ENCODE data around the gene PLD6.
"Not testable (repeated sequence)": the region's sequence is repeated elsewhere in the genome, so short reads cannot be mapped to it uniquely, and the experiment has no call there.

PLD6 gene

DNA sequence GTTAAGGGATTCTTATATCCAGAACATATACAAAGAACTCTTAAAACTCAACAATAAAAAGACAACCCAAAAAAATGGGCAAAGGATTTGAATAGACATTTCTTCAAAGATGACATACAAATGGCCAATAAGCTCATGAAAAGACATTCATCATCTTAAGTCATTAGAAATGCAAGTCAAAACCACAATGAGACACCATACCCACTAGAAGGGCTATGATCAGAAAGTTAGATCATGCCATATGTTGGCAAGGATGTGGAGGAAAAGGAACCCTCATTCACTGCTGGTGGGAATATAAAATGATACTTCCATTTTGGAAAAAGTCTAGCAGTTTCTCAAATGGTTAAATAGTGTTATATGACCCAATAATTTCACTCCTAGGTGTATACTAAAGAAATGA lies 9.4 kb downstream of the PLD6 start:
- DNase-seq = no peak

DNA sequence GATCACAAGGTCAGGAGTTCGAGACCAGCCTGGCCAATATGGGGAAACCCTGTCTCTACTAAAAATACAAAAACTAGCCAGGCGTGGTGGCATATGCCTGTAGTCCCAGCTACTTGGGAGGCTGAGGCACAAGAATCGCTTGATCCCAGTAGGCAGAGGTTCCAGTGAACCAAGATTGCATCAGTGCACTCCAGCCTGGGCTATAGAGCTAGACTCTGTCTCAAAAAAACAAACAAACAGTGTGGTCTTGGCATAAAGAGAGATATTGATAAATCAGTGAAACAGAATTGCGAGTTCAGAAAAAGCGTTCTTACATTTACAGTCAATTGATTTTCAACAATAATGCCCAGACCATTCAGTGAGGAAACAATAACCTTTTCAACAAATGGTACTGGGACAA lies 10.7 kb downstream of the PLD6 start:
- DNase-seq = not testable (repeated sequence)

GRCh38 chr17:17191961-17192381 lies 14.2 kb downstream of the PLD6 start:
- no peak for DNase-seq

- DNase-seq = no peak
Measured at GRCh38 chr17:17191346-17191792, 14.8 kb downstream of the PLD6 start.

DNA sequence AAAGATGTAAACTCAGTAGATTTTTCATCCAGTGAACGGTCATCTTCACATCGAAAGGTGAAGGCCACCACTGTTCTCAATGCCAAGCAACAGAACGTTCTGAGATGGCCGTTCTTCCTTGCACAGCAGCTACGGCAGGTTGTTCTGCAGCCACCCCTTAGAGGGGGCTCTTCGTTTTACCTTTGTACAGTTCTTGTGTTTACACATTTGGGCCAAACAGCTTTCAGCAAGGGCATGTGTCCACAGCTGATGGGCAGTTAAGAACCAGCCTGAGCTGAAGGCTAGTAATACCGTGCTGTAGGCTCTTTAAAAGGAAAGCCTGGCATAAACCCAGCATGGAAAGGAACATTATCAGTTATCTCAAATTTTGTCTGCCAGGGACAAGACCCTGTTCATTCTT lies 15.9 kb downstream of the PLD6 start:
- DNase-seq = no peak

GRCh38 chr17:17189559-17189958 lies 16.6 kb downstream of the PLD6 start:
- DNase-seq = no peak

GRCh38 chr17:17188586-17188985 lies 17.5 kb downstream of the PLD6 start:
- no peak for DNase-seq

DNA sequence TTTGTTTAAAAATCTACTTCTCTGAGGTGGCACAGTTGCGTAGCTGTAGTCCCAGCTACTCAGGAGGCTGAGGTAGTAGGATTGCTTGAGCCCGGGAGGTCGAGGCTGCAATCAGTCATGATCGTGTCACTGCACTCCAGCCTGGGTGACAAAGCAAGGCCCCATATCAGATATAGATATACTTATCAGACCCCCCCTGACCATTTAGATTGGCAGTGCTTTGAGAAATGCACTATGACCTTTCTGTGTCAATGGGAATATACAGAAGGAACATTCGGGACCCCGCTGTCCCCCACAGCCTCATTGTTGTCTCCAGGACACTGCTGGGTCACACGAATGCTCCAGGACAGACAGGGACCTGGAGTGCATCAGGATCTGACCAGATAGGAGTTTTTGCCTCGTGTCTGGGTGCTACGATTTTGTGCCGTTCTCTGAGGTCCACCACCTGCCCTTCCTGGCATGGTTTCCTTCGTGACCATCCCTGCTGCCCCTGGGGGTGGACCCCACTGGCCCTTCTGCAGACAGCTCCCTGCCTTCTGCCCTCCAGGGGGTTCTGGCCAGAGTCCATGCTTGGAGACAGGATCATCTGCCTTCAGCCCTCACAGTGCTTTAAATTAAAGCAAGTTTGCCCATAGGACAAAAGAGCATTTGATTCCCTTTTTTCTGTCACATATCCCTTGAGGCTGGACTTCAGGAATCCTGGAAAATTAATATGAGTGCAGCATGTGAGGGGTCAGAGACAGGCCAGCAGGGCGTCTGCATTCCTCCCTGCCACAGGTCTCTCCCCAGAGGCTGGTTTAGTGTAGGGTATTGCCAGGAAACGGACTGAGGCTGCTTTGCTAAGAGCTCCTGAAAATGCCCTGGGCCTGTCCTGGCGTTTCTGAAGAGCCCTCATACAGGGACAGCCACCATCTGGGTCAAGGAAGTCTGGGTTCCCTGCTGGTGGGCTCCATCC lies 19.3 kb downstream of the PLD6 start:
- DNase-seq = no peak

DNA sequence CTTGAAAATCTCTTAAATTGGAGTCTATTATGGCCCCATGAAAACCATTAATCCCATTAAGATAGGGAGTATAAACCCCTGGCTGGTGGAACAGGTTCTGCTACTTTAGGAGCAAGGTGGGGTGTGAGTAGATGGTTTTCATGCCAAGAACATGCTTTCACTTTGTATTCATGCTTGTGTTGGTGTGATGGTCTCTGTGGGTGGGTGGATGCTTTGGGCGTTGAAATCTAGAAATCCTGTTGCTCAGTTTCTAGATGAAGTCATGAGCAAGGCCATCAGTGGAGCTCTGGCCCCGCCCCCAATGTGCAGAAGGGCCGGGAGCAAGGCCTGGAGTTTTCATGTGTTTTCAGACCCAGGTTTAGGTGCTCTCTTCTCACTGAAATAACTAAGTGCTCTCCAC lies 20.1 kb downstream of the PLD6 start:
- no peak for DNase-seq

DNA sequence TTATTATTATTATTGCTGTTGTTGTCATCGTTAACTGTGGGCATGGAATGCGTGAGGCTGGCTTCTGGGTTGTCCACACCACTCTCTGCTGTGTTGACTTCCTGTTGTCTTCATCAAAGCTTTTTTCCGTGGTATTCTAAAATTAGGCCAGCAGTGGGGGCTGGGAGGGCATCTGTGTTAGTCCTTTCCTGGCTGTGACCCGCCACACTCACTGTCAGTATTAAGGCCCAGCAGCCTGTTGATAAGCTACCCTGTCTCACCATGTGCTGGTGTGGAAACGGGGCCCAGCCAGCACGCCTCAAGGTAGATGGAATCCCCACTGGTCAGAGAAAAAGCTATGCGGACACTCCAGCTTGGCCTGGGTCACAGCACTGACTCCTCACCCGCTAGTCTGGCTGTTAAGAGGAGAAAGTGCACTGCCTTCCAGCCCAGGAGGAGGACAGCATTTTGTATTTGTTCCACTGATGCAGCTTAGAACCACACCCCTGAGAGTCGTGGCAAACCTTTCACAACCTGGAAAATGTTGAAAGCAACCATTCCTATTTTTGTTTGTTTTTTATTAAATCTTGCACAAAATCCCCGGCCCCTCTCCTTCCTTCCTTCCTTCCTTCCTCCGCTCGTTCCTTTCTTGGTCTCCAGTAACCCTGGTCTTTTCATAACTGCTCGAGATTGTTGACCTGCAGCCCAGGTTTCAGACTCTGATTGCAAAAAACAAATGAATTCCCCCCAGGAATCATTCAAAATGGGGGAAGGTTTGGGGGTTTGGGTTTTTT lies 21.0 kb downstream of the PLD6 start:
- DNase-seq = peak; percentile 19

GRCh38 chr17:17183744-17184143 lies 22.4 kb downstream of the PLD6 start:
- no peak for DNase-seq

DNA sequence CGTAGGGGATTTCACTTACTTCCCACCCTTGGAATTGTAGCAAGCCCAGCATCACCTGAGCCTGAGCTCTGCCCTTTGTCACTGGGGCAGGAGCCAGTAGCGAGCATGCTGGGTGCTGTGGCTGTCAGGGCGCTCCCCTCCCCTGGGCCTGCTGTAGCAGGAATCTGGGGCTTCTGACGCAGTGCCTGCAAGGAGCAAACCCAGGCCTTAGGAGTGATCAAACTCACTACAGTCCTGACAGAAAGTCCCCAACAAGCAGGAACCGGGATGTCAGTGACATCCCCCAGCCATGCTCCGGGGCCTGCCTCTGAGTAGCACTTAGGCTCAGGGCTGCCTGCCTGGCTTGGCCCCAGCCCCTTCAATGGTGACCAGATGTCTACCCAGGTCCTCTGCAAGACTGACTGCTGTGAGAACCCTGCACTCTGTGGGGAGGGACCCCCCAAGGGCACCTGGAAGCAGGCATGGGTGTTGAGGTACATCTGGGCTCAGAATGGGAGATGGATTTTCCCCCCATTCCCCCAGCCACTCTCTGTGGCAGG lies 23.5 kb downstream of the PLD6 start:
- peak; percentile 22 for DNase-seq

- DNase-seq = peak; percentile 32
Measured at GRCh38 chr17:17181666-17182597, 24.2 kb downstream of the PLD6 start.

DNA sequence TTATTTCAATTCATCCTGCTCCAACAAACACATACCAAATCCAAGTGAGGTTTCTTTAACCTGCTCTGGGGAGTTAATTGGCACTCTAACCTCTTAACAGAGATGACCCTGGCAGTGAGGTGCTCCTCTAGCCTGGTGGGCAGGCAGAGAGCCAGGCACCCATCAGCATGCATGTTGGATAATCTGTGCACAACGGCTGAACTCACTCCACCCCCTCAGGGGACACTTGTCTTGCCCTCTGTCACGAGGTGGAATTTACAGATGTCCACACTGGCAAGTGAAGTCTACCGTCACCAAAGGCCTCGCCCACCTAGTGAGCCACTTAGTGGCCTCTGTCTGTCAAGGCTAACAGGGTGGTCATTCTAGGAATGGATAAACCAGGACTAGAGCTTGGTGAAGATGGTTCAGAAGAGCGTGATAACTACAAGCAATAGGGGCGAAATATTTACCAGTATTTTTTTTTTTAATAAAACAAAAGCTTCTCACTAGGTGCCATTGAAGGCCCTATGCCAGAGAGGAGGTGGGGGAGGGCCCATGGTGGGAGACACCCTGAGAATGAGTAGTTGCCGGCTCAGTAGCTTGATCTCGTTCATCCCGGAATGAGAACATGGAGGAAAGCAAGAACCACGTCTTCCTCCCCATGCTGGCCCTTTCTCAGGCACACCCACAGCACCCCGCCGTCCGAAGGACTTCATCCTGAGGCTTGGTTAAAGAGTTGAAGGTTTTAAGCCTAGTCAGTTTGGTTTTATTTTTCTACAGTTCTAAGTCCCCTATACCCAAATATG lies 25.2 kb downstream of the PLD6 start:
- no peak for DNase-seq

DNA sequence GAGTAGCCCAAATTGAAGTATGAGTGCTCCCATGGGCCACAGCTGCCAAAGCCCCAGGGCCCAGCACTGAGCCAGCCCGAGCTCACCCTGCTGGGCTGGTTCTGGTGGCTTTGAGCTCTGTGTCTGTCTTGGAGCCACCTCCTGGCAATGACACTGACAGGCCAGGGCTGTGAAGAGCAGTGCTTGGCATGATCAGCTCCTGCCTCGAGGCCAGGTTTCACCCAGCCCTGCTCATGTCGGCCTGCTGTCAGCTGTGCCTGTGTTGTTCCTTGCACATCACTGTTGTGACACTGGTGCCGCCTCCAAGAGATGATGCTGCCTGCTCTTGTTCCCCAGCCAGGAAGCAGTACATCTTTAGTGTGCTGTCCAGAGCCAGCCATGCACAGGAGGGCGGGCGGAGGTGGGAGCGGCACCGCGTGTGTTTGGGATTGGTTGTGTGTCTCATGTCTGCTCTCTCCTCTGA lies 26.0 kb downstream of the PLD6 start:
- peak; percentile 34 for DNase-seq

GRCh38 chr17:17179371-17179827 lies 26.7 kb downstream of the PLD6 start:
- no peak for DNase-seq

DNA sequence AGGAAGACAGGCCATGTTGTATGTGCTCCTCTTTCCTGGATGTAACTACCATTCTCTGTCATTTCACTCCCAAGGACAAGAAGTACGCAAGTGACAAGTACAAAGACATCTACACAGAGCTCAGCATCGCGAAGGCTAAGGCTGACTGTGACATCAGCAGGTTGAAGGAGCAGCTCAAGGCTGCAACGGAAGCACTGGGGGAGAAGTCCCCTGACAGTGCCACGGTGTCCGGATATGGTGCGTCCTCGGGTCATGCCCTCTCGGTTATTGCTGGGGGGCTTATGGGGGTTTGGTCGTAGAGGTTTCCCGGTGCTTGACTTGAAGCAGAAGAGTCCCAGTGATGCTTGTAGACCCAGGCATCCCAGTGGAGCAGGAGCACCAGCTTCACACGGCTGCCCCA lies 29.0 kb downstream of the PLD6 start:
- no peak for DNase-seq

- peak; percentile 36 for DNase-seq
Measured at GRCh38 chr17:17176341-17176740, 29.8 kb downstream of the PLD6 start.

GRCh38 chr17:17175917-17176316 lies 30.2 kb downstream of the PLD6 start:
- no peak for DNase-seq

DNA sequence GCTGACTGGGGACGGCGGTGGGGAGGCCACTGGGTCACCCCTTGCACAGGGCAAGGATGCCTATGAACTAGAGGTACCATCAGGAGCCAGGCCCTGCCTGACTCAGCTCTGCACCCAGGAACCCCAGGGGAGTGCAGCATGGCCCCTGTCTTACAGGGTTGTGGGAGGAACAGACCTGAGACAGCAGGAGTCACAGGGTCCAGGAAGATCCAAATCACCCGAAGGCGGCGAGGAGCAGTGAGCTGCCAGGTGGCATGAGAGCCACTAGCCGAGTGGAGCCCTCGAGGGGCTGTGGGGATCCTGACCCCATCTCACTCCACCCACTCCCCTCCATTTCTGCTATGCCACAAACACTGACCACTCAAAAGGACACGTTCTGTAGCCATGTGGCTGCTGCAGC lies 30.8 kb downstream of the PLD6 start:
- no peak for DNase-seq

DNA sequence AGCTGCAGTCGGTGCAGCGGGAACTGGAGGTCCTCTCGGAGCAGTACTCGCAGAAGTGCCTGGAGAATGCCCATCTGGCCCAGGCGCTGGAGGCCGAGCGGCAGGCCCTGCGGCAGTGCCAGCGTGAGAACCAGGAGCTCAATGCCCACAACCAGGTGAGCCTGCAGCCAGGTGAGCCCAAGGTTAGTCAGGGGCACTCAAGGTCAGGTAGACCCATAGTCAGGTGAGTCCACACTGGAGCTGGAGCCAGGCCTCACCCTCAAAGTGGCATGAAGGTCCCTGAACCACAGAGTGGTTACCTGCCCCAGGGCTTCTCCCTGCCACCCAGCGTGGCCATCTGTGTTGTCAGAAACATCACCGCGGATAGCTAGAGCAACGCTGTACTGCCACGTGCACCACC lies 32.2 kb downstream of the PLD6 start:
- DNase-seq = no peak
